UCSD-AML1 (cell line): ENCODE measurements around the gene UGDH.
A peak's percentile ranks its signal among the peaks of the same experiment; 100 is the strongest.
"Not testable (repeated sequence)": the region's sequence is repeated elsewhere in the genome, so short reads cannot be mapped to it uniquely, and the experiment has no call there.

Source experiments
- DNase-seq: peaks from one replicate; lab custom pipeline; 2025; ENCODE audit not compliant: unreplicated experiment; lab: John Stamatoyannopoulos, UW

UGDH gene

GRCh38 chr4:39495446-39496213 is 31.6 kb downstream of the UGDH start:
- no peak for DNase-seq

GRCh38 chr4:39494354-39494753 is 32.9 kb downstream of the UGDH start:
- no peak for DNase-seq

GRCh38 chr4:39490322-39490721 is 36.9 kb downstream of the UGDH start:
- DNase-seq: no peak

- DNase-seq: no peak
Observed at GRCh38 chr4:39486221-39486804, 40.9 kb downstream of the UGDH start.

- DNase-seq: no peak
Observed at GRCh38 chr4:39484582-39485272, 42.5 kb downstream of the UGDH start.

GRCh38 chr4:39480902-39481695 is 46.1 kb downstream of the UGDH start:
- DNase-seq: no peak

GRCh38 chr4:39480251-39480650 is 47.0 kb downstream of the UGDH start:
- no peak for DNase-seq

- no peak for DNase-seq
Observed at GRCh38 chr4:39476187-39476895, 50.9 kb downstream of the UGDH start.

- no peak for DNase-seq
Observed at GRCh38 chr4:39472396-39472795, 54.8 kb downstream of the UGDH start.

GRCh38 chr4:39470402-39470801 is 56.8 kb downstream of the UGDH start:
- DNase-seq: no peak

- peak; percentile 22 for DNase-seq
Observed at GRCh38 chr4:39469429-39470077, 57.7 kb downstream of the UGDH start.

- DNase-seq: no peak
Observed at GRCh38 chr4:39467464-39467863, 59.8 kb downstream of the UGDH start.

GRCh38 chr4:39466747-39467146 is 60.5 kb downstream of the UGDH start:
- DNase-seq: no peak

- DNase-seq: no peak
Observed at GRCh38 chr4:39464886-39465501, 62.2 kb downstream of the UGDH start.

- peak; percentile 95 for DNase-seq
Observed at GRCh38 chr4:39458505-39459300, 68.5 kb downstream of the UGDH start, which contains the start of the genes LIAS and RPL9. Gene LIAS (plus strand): TSS chr4:39459056. CDS start chr4:39459118, 62 bp downstream. Gene RPL9 (minus strand): TSS chr4:39458922. CDS start chr4:39458439, 483 bp downstream.

GRCh38 chr4:39458161-39458504 is 69.1 kb downstream of the UGDH start:
- DNase-seq: not testable (repeated sequence)

GRCh38 chr4:39456946-39457763 is 70.1 kb downstream of the UGDH start:
- no peak for DNase-seq

- no peak for DNase-seq
Observed at GRCh38 chr4:39455486-39455885, 71.8 kb downstream of the UGDH start.
